GM18502 (cell line): ENCODE data around the gene FCER2.
"Not testable (repeated sequence)": the region's sequence is repeated elsewhere in the genome, so short reads cannot be mapped to it uniquely, and the experiment has no call there.

Source experiments
- ATAC-seq: cut with Tn5 transposase; IDR thresholded peaks from one replicate; pipeline ENCODE4 v1.9.1; 2021; ENCODE audit warnings: mild to moderate bottlenecking; ENCODE audit not compliant: unreplicated experiment, poor library complexity

FCER2 gene, protein sequence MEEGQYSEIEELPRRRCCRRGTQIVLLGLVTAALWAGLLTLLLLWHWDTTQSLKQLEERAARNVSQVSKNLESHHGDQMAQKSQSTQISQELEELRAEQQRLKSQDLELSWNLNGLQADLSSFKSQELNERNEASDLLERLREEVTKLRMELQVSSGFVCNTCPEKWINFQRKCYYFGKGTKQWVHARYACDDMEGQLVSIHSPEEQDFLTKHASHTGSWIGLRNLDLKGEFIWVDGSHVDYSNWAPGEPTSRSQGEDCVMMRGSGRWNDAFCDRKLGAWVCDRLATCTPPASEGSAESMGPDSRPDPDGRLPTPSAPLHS

DNA sequence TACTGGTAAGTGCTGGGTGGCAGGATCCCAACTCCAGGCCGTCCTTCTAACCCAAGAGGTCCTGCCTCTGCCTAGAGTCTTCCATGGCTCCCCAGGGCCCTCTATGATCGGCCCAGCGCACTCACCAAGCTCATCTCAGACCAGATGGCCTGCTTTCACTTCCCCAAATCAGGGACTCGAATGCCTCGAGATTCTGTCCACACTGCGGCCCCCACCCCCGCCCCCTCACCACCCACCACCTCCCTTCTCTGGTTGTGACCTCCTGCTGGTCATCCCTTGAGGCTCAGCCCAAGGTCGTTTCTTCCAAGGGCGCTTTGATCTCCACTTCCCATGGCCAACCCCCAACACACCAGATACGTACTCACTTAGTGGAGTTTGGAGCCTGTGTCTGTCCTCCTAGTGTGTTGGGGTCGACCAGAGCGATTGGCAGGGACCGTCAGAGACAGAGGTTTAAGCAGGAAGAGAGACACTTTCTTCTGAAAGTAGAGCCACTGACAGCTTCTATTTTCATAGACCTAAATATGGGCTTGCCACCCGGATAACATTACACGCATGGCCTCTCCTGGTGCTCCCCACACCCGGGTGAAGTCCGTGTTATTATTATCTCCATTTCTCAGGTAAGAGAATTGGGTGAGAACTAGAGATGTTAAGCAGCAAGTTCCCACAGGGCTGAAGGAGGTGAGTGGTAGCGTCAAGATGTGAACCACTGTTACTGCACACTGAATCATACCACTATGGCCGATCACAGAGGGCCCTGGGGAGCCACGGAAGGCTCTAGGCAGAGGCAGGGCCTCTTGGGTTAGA, at the start of gene FCER2:
Gene FCER2, minus strand, starts transcription at position 478 of the 804 bp plus-strand sequence. CDS start 2,371 bp downstream, outside the sequence.
- ATAC-seq: peak; percentile 50

DNA sequence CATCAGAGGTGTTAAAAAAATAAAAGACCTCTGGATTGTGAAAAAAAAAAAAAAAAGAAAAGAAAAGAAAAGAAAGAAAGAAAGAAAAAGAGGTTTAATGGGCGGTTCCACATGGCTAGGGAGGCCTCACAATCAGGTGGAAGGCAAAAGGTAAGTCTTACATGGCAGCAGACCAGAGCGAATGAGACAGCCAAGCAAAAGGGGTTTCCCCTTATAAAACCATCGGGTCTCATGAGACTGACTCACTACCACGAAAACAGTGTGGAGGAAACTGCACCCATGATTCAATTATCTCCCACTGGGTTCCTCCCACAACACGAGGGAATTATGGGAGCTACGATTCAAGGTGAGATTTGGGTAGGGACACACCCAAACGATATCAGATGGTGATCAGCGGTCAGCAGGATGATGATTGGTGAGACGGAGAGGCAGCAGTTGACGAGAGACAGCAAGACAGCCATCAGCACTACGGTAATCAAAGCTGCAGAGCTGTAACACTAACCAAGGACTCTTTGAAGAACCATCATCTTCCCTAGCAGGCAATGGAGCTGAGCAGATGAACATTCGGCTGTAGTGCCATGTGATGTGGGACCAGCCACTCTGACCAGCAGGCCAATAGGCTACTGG, 49.3 kb upstream of the FCER2 start:
- ATAC-seq: no peak

DNA sequence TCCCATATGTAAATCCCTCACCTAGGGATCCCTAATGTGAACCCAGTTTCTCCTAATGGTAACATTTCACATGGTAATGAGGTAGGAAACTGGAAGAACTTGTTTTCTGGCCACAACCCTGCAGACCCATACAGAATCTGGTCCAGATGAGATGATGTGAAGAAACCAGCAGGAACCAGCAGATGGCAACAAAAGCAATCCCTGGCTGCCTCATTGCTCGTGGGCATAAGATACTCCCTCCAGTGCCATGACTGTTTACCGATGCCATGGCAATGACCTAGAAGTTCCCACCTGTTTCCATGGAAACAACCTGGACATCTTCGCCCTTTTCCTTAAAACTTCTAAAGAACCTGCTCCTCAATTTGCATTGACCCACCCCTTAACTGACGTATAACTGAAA, 46.8 kb upstream of the FCER2 start:
- no peak for ATAC-seq

DNA sequence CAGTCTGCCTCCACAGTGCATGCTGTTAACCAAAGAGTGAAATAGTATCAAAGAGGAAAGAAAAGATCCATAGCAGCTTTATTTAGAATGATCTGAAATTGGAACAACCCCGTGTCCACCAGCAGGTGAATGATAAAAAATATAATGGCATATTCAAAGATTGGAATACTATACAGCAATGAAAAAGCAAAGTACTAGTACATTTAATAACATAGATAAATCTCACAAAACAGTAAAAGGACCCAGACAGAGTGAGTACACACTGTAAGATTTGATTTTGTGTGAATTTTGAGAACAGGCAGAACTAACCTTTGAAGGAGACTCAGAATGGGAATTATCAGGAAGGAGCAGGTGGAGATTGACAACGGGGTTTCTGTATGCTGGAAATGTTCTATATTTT, 46.2 kb upstream of the FCER2 start:
- ATAC-seq: no peak

DNA sequence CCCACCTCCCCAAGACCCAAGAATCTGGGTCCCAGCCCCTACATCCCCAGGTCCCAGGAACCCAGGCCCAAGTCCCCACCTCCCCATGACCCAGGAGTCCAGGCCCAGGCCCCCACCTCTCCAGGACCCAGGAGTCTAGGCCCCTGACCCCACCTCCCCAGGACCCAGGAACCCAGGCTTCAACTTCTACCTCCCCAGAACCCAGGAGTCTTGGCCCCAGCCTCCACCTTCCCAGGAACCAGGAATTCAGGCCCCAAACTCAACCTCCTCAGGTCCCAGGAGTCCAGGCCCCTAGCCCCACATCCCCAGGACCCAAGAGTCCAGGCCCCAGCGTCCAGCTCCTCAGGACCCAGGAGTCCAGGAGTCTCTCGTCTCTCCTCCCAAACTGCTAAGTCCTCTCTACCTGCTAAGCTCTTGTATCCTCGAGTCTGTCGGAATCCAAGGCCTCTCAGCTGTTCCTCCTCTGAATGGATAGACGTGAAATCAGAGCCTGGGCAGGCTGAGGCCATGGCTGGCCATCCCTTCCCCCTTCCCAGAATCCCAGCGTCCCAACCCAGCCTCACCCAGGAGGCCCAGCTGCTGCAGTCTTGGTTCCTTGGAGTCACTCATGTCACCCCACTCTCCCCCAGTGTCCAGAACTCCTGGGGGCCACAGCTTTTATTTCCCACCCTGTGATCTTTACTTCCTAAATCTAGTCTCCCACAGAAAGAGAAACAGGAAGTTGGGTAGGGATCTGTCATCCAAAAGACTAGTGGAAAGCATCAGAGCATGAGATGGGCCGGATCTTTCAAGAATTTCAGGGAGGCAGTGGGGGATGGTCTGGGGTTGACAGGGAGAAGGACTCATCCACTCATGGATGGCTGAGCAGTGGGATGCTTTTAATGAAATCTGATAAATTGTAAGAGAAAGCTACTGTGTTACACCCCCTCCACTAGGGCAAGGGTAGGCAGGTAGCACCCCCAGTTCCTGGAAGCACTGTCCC, 45.3 kb upstream of the FCER2 start, which contains the start of gene CD209:
Gene CD209, minus strand, starts transcription at position 632 of the 982 bp plus-strand sequence. Its CDS starts 23 bp downstream, at position 609.
- no peak for ATAC-seq

DNA sequence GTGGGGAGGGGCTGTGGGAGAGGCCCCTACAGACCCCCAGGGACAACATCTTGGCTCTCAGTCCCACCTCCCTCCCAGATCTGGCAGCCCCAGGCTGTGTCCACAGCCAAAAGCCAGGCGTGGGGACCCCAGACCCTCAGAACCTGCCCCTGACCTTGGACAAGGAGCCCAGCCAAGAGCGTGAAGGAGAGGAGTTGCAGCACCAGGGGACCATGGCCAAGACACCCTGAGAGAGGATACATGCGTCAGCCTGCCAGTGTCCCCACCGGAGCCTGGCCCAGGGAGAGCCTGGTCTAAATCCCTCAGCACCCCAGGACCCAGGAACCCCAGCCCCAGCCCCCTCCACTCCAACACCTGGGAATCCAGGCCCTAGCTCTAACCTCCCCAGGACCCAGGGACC, 44.4 kb upstream of the FCER2 start:
- not testable (repeated sequence) for ATAC-seq

DNA sequence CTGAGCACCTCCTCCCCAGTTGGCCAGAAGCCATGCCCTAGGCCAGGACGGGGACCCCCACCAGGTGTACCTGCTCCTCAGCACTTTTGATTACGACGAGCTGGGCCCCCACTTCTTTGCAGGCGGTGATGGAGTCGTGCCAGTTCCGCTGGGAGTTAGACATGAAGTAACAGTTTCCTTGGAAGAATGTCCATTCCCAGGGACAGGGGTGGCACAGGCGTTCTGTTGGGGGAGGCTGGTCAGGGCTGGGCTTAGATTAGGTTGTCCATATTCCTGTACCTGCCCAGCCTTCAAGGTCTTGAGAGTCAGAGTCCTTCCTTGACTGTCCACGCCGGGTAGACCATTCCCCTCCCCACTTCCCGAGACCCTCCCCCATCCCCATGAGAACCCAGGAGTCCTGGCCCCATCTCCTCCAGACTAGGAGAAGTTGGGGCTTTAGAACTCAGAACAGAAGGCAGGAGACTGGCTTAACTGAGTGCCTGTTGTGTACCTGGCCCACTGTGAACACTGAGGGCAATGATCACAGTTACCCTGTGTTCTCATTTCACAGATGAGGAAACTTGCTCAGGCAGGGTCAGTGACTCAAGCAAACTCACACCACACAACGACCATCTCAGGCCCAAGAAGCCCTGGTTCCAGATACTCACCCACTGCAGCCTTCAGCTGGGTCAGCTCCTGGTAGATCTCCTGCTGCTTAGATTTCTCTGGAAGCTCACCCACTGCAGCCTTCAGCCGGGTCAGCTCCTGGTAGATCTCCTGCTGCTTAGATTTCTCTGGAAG, 43.1 kb upstream of the FCER2 start:
- no peak for ATAC-seq

DNA sequence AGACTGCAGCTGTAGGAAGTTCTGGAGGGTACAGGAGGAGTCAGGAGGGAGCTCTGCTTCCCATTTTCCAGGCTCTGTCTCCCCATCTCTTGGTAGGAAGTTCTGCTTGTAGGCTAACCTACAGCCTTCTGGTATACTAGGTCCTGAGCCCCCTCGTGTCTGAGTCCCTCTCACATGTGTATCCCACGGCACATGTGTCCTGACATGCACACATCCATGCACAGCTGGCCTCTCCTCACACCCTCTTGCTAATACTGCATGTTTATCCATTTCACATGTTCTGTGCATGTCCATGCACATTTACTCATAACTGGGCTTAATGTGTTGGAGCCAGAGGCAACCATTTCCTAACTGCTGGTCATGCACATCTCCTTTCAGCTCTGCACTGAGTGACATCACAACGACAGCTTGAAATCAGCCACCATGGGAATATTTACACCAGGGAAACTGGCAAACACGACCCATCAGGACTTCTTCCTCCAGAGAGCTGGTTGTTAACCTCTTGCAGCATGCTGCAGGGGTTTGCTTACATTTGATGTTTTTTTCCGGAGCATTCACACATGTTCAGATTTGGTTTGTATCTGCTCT, 42.4 kb upstream of the FCER2 start:
- no peak for ATAC-seq

DNA sequence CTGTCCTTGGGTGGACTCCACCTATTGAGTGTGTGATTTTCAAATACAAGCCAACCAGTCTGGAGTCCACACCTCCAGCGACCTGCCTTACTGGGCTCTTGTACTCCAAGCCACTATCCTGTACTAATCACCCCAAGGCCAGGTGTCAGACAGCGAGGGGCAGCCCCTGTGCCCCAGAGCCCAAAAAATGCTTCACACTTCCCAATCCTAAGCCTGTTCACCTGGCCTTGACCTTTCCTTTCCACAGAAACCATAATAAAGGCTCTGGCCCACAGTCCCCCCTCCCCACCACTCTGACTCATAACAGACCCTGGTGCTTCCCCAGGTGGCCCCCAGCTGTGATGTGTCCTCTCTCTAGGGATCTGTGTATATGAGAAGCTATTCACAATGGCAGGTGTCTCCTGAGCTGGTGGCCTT, 41.5 kb upstream of the FCER2 start:
- peak; percentile 81 for ATAC-seq

DNA sequence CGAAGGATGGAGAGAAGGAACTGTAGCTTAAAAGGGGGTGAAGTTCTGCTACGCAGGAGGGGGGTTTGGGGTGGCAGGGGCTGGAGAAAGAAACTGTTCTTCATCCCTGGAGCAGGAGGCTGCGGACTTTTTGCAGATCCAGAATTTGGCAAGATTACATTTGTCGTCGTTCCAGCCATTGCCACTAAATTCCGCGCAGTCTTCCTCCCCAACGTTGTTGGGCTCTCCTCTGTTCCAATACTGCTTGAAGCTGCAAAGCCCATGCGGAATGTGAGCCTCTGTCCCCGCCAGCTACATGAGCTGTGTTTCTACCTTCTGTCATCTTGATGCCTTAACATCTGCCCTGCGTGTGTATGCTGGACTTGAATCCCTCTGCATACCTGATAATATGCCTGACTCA, 41.1 kb upstream of the FCER2 start:
- ATAC-seq: no peak

DNA sequence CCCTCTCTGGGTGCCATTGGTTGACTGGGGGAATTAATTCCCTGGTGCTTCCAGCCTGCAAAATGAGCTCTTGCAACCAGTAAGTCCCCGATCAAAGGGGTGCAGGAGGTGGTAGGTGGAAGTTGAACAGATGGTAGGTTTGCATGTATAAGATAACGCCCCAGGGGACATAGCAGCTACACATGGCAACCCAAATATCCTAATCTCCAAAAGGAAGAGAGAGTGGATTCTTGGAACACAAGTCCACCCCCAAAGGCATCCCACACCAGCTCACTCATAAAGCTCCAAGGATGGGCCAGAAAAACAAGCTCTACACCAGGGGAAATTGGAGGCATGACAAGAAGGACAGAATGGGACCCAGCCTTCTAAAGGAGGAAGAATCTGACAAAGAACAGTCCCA, 40.6 kb upstream of the FCER2 start:
- ATAC-seq: no peak

DNA sequence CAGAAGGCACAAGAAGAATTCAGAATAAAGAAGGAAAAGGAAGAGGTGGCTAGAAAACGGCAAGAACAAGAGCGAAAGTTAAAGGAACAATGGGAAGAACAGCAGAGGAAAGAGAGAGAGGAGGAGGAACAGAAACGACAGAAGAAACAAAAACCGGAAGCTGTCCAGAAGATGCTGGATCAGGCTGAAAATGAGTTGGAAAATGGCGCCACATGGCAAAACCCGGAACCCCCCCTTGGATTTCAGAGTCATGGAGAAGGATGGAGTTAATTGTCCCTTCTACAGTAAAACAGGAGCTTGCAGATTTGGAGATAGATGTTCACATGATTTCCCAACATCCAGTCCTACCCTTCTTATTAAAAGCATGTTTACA, 38.7 kb upstream of the FCER2 start:
- ATAC-seq: no peak

DNA sequence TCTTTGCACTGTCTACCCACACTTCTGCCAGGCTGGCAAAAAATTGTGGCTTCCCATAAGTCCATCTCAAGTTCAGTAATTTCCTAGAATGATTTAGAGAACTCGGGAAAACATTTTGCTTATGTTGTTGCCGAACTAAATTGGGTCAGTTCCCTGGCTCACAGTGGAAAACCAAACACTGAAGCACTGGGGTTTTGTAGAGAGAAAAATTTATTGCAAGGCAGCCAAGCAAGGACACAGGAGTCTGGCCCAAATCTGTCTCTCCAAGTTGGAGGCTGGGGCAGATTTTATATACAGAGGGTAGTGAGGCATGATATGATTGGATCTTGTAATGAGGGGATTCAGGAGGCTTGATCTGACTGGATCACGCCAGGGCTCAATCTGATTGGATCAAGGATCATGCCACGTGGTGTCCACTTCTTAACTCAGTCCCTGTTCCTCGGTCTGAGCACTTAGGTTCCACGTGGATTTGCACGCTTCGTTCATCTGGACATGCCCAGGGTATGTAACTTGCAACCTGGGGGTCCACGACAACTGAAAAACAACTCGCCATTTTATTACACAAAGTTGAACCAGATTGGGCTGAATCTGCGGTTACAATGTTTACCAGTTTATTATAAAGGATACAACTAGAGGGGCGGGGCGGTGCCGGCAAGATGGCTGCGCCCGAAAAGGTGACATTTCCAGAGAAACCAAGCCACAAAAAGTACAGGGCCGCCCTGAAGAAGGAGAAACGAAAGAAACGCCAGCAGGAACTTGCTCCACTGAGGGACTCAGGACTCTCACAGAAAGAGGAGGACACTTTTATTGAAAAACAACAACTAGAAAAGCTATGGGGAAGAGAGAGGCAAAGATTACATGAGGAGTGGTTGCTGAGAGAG, 38.1 kb upstream of the FCER2 start:
- no peak for ATAC-seq

DNA sequence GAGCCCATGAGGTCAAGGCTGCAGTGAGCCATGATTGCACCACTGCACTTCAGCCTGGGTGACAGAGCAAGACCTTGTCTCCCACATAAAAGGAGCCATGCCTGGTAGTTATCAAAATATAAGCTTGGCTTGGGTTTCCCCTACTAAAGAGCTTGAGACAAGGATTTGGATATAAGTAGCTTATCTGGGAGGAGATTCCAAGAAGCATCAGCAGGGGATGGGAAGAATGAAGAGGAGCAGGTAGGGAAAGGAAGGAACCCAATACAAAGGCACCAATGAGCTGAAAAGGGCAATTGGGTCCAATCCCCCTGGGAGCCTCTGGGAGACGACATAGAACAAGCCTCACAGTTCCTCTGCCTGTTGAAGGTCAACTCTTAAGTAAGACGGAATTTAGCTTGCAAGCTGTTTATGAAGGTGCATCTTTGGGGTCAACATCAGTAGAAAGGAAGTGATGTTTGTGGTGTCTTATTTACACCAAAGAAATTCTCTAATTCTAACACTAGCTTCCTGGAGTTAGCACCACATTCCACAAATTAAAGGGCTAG, 37.4 kb upstream of the FCER2 start:
- no peak for ATAC-seq

DNA sequence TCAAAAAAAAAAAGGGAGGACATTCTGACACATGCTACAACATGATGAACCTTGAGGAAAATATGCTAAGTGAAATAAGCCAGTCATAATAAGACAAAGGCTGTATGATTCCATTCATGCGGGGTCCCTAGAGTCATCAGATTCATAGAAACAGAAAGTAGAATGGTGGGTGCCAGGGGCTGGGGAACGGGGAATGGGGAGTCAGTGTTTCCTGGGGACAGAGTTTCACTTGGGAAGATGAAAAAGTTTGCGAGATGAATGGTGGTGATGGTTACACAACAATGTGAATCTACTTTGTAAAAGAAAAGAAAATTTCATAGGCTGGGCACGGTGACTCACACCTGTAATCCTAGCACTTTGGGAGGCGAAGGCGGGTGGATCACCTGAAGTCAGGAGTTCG, 36.1 kb upstream of the FCER2 start:
- no peak for ATAC-seq

DNA sequence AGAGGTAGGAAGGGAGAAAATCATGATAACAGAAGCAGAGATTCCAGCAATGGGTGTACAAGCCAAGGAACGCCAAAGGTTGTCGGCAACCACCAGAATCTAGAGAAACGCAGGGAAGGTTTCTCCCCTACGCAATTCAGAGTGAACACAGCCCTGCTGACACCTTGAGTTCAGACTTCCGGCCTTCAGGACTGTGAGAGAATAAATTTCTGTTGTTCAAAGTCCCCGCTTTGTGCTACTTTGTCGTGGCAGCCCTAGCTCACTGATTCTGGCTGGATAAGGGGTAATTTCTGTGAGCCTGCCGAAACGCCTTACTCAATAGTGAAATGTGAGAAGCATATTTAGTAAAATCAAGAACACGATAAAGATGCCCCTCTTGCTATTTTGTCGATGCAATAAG, 35.3 kb upstream of the FCER2 start:
- no peak for ATAC-seq

DNA sequence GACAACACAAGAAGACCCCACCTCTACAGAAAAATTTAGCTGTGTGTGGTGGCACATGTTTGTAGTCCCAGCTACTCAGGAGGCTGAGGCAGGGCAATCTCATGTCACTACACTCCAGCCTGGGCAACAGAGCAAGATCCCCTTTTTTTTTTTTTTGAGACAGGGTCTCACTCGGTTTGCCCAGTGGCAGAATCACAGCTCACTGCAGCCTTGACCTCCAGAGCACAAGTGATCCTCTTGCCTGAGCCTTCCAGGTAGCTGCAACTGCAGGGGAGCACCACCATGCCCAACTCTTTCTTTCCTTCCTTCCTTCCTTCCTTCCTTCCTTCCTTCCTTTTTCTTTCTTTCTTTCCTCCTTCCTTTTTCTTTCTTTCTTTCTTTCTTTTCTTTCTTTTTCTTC, 34.2 kb upstream of the FCER2 start:
- ATAC-seq: no peak
